Upper lobe of left lung (tissue), 6 donors: ENCODE results near the gene PSG5. TPM values are rescaled to one million over a fixed set of nuclear protein-coding genes. Genes with fewer than 3 reads are reported as not detected.
"Not testable (repeated sequence)": the region's sequence is repeated elsewhere in the genome, so short reads cannot be mapped to it uniquely, and the experiment has no call there.

Source experiments
- ATAC-seq, 2 donors: fragments of 200-7000 bp; cut with Tn5 transposase; one replicate each; pipeline ENCODE4 v1.9.1; 2022; ENCODE audit warnings: mild to moderate bottlenecking in 2 of 2, moderate library complexity in 2 of 2; ENCODE audit not compliant: low FRiP score in 2 of 2
- DNase-seq, 2 donors: peaks; one replicate each; pipeline ENCODE4 v3.0.0-alpha.2; 2019 to 2020
- H3K27ac ChIP-seq, 4 donors: fragments of 200-600 bp; sonication (generic); one replicate each; pipeline ENCODE4 v1.5.1; 2016 to 2019
- H3K27me3 ChIP-seq, 4 donors: fragments of 200-600 bp; sonication (generic); one replicate each; pipeline ENCODE4 v1.5.1; 2017 to 2019
- H3K36me3 ChIP-seq, 4 donors: fragments of 200-600 bp; sonication (generic); one replicate each; pipeline ENCODE4 v1.5.1; 2016 to 2019
- H3K4me1 ChIP-seq, 4 donors: fragments of 200-600 bp; sonication (generic); one replicate each; pipeline ENCODE4 v1.5.1; 2018 to 2019
- H3K4me3 ChIP-seq, 4 donors: fragments of 200-600 bp; sonication (generic); one replicate each; pipeline ENCODE4 v1.5.1; 2017 to 2019; ENCODE audit warnings: mild to moderate bottlenecking in 2 of 4, moderate library complexity in 1 of 4
- H3K9me3 ChIP-seq, 4 donors: fragments of 200-600 bp; sonication (generic); one replicate each; pipeline ENCODE4 v1.5.1; 2018 to 2019
- CTCF ChIP-seq, 6 experiments: fragments of 450-650 bp in 4 of 6; fragments of 200-600 bp in 2 of 6; sonication (generic) in 2 of 6; IDR thresholded peaks; one replicate each; pipeline ENCODE4 v1.5.1; 2016 to 2019; ENCODE audit warnings: antibody characterized with exemption in 6 of 6
- EP300 ChIP-seq, 4 donors: sonication (generic); formaldehyde crosslinking; IDR thresholded peaks; one replicate each; pipeline ENCODE4 v1.5.1; 2017; ENCODE audit warnings: antibody characterized with exemption in 4 of 4, control low read depth in 2 of 4
- POLR2A ChIP-seq, 4 donors: fragments of 450-650 bp; IDR thresholded peaks; one replicate each; pipeline ENCODE4 v1.5.1; 2016 to 2017; ENCODE audit warnings: antibody characterized with exemption in 4 of 4, mild to moderate bottlenecking in 2 of 4
- POLR2AphosphoS5 ChIP-seq, 2 donors: sonication (generic); formaldehyde crosslinking; IDR thresholded peaks; one replicate each; pipeline ENCODE4 v1.5.1; 2017; ENCODE audit warnings: antibody characterized with exemption in 2 of 2
- WGBS, 2 donors: methylation state at CpG; one replicate each; pipeline ENCODE4 v1.1.5; 2017 to 2018; 5-methylcytosine and 5-hydroxymethylcytosine counted together
- total RNA-seq, 6 donors: library from RNA; depleted of rRNA in 4 of 6; stranded (reverse); fragments of >200 nt in 4 of 6; gene quantifications; one replicate each; pipeline versions ENCODE4 v1.1.0 to v1.2.1, GENCODE V29; 2016 to 2021
- donor health status: DM: no; HTN: no; CAD: no; lungs with moderate emphysema.
- donor health status: DM: no; HTN: yes; CAD: no; lungs with severe emphysema.

The PSG5 gene
- total RNA-seq: not detected

- not testable (repeated sequence) for H3K9me3 ChIP-seq, H3K27ac ChIP-seq, H3K36me3 ChIP-seq, H3K27me3 ChIP-seq, DNase-seq, ATAC-seq, H3K4me3 ChIP-seq, H3K4me1 ChIP-seq
- 70 to 79% methylated on average over 7 of the region's 7 CpGs for WGBS, 2 donors
Measured at GRCh38 chr19:43186311-43186935, at the start of gene PSG5. Gene PSG5 (minus strand): TSS chr19:43186536. CDS start chr19:43186405, 131 bp downstream.

GRCh38 chr19:43235686-43236085 lies 49.4 kb upstream of the PSG5 start:
- not testable (repeated sequence) for H3K27me3 ChIP-seq, ATAC-seq, DNase-seq, H3K4me1 ChIP-seq, H3K9me3 ChIP-seq, H3K4me3 ChIP-seq, H3K27ac ChIP-seq, H3K36me3 ChIP-seq
- WGBS, 2 donors: 89% methylated on average over 3 of the region's 3 CpGs; no CpG with 5 or more reads in 1 of the 2 donors

GRCh38 chr19:43229315-43229714 lies 43.0 kb upstream of the PSG5 start:
- no peak for DNase-seq
- H3K27ac ChIP-seq: no peak overlapping the region
- no peaks in the 10 kb centered on the region for H3K27me3 ChIP-seq
- H3K9me3 ChIP-seq: peaks cover 0 to 45% (median 23%) of the 10 kb centered on the region in 4 donors
- no peaks in the 10 kb centered on the region for H3K4me1 ChIP-seq
- 75% methylated on average over 2 of the region's 2 CpGs; no CpG with 5 or more reads in 1 of the 2 donors for WGBS, 2 donors
- no peaks in the 10 kb centered on the region for H3K36me3 ChIP-seq
- H3K4me3 ChIP-seq: no peak overlapping the region
- TF ChIP-seq POLR2AphosphoS5 (IDR thresholded peaks at IDR 0.05) (no peak), POLR2A (IDR thresholded peaks at IDR 0.05) (no peak), EP300 (IDR thresholded peaks at IDR 0.05) (no peak)
- no peak for ATAC-seq

GRCh38 chr19:43228730-43229129 lies 42.4 kb upstream of the PSG5 start:
- DNase-seq, H3K4me1 ChIP-seq, H3K27me3 ChIP-seq, H3K4me3 ChIP-seq, H3K27ac ChIP-seq, ATAC-seq, H3K36me3 ChIP-seq: not testable (repeated sequence)
- peaks cover 0 to 45% (median 23%) of the 10 kb centered on the region in 4 donors for H3K9me3 ChIP-seq
- 40% methylated on average over 1 of the region's 2 CpGs; no CpG with 5 or more reads in 1 of the 2 donors for WGBS, 2 donors

- DNase-seq, H3K27me3 ChIP-seq, ATAC-seq, H3K36me3 ChIP-seq, H3K27ac ChIP-seq, H3K4me3 ChIP-seq, H3K4me1 ChIP-seq: not testable (repeated sequence)
- WGBS, 2 donors: 80% methylated on average over 1 of the region's 1 CpG; no CpG with 5 or more reads in 1 of the 2 donors
- peaks cover 0 to 45% (median 23%) of the 10 kb centered on the region in 4 donors for H3K9me3 ChIP-seq
Measured at GRCh38 chr19:43226986-43227385, 40.6 kb upstream of the PSG5 start.

GRCh38 chr19:43224855-43225253 lies 38.5 kb upstream of the PSG5 start:
- Histone ChIP-seq H3K4me3 (no peak overlapping the region), H3K27me3 (no peaks in the 10 kb centered on the region), H3K27ac (no peak overlapping the region), H3K4me1 (no peaks in the 10 kb centered on the region), H3K36me3 (no peaks in the 10 kb centered on the region), H3K9me3 (peaks cover 0 to 33% (median 20%) of the 10 kb centered on the region in 4 donors)
- TF ChIP-seq CTCF (IDR thresholded peaks at IDR 0.05): no peak
- no peak for TF ChIP-seq POLR2A (IDR thresholded peaks at IDR 0.05)
- TF ChIP-seq POLR2AphosphoS5 (IDR thresholded peaks at IDR 0.05): no peak
- TF ChIP-seq EP300 (IDR thresholded peaks at IDR 0.05): no peak
- DNase-seq (no peak), ATAC-seq (no peak)
- WGBS, 2 donors: 92% methylated on average over 2 of the region's 2 CpGs; no CpG with 5 or more reads in 1 of the 2 donors

GRCh38 chr19:43224201-43224854 lies 38.0 kb upstream of the PSG5 start:
- H3K27me3 ChIP-seq, H3K36me3 ChIP-seq, ATAC-seq, H3K4me3 ChIP-seq, H3K4me1 ChIP-seq, DNase-seq, H3K27ac ChIP-seq: not testable (repeated sequence)
- peaks cover 0 to 30% (median 17%) of the 10 kb centered on the region in 4 donors for H3K9me3 ChIP-seq
- 76% methylated on average over 5 of the region's 5 CpGs; no CpG with 5 or more reads in 1 of the 2 donors for WGBS, 2 donors

GRCh38 chr19:43221891-43222290 lies 35.6 kb upstream of the PSG5 start:
- not testable (repeated sequence) for H3K9me3 ChIP-seq, H3K27ac ChIP-seq, ATAC-seq, H3K27me3 ChIP-seq, H3K4me3 ChIP-seq, H3K4me1 ChIP-seq, H3K36me3 ChIP-seq
- 96% methylated on average over 15 of the region's 22 CpGs; no CpG with 5 or more reads in 1 of the 2 donors for WGBS, 2 donors
- DNase-seq: peak in 1 of 2 donors; percentile 77

- not testable (repeated sequence) for H3K36me3 ChIP-seq, H3K4me3 ChIP-seq, H3K27me3 ChIP-seq, H3K4me1 ChIP-seq, ATAC-seq, H3K9me3 ChIP-seq, H3K27ac ChIP-seq
- WGBS, 2 donors: 79% methylated on average over 4 of the region's 4 CpGs; no CpG with 5 or more reads in 1 of the 2 donors
- DNase-seq: peak in 1 of 2 donors; percentile 10
Measured at GRCh38 chr19:43219136-43219535, 32.8 kb upstream of the PSG5 start.

GRCh38 chr19:43215881-43216280 lies 29.5 kb upstream of the PSG5 start:
- 31% methylated on average over 2 of the region's 2 CpGs; no CpG with 5 or more reads in 1 of the 2 donors for WGBS, 2 donors

More at GRCh38 chr19:43215881-43216280, 29.5 kb upstream of the PSG5 start:
- ATAC-seq, H3K4me1 ChIP-seq, DNase-seq, H3K27ac ChIP-seq, H3K36me3 ChIP-seq, H3K9me3 ChIP-seq, H3K27me3 ChIP-seq, H3K4me3 ChIP-seq: not testable (repeated sequence)
